Ovary (tissue), 9 donors: ENCODE measurements around the gene INHBC. TPM values are rescaled to one million over a fixed set of nuclear protein-coding genes. Genes with fewer than 3 reads are reported as not detected.

ENCODE experiments used
- DNase-seq, 5 donors: peaks; one replicate each; pipeline ENCODE4 v3.0.0-alpha.2; 2019 to 2020
- H3K27ac ChIP-seq, 2 donors: fragments of 200-600 bp; one replicate each; pipeline versions ENCODE4 v1.5.1 to v1.8.0; 2019 to 2022
- H3K27me3 ChIP-seq: fragments of 200-600 bp; one replicate; pipeline ENCODE4 v1.8.0; 2022
- H3K36me3 ChIP-seq: fragments of 200-600 bp; sonication (generic); one replicate; pipeline ENCODE4 v1.5.1; 2019
- H3K4me1 ChIP-seq: one replicate; pipeline ENCODE4 v1.8.1; 2013; ENCODE audit warnings: mild to moderate bottlenecking, moderate library complexity; ENCODE audit not compliant: insufficient read depth
- H3K4me3 ChIP-seq: fragments of 200-600 bp; sonication (generic); one replicate; pipeline ENCODE4 v1.5.1; 2017
- H3K9me3 ChIP-seq, 2 donors: fragments of 200-600 bp in 1 of 2; sonication (generic) in 1 of 2; one replicate each; pipeline versions ENCODE4 v1.5.1 to v1.8.1; 2013 to 2019; ENCODE audit warnings: mild to moderate bottlenecking in 1 of 2, moderate library complexity in 1 of 2
- EP300 ChIP-seq: sonication (generic); formaldehyde crosslinking; IDR thresholded peaks from one replicate; pipeline ENCODE4 v1.6.1; 2017; ENCODE audit warnings: antibody characterized with exemption
- POLR2A ChIP-seq: fragments of 450-650 bp; IDR thresholded peaks from one replicate; pipeline ENCODE4 v1.6.1; 2017; ENCODE audit warnings: antibody characterized with exemption, mild to moderate bottlenecking, moderate library complexity
- WGBS, 3 donors: extraction: QIAGEN DNeasy Blood & Tissue Kit in 1 of 3; methylation state at CpG; one replicate each; pipeline versions ENCODE4 v1.1.5 to v1.1.7; 2013 to 2017; 5-methylcytosine and 5-hydroxymethylcytosine counted together
- intact Hi-C, 4 donors: fragments of 100-400 bp; cut with DNase I; formaldehyde crosslinking; loops; one replicate each; pipeline versions ENCODE4 v1.11.0 to v1.15.1; 2022 to 2023
- polyA plus RNA-seq, 2 donors: library from polyadenylated mRNA; stranded (reverse); fragments of 200-250 nt in 1 of 2; fragments of 350-450 nt in 1 of 2; fragmentation: Illumina TruSeq in 1 of 2; extraction: RNeasy Lipid Tissue Mini Kit (QIAGEN cat#74804) in 1 of 2; gene quantifications; one replicate each; pipeline ENCODE4 v1.2.3, GENCODE V29; 2013 to 2014
- total RNA-seq, 7 donors: library from RNA; depleted of rRNA in 2 of 7; stranded (reverse); fragments of >200 nt in 2 of 7; fragmentation: NEBNext Ultra II Directional in 3 of 7; extraction: Animal tissue kit (Norgen Biotek cat#: 25700) in 3 of 7; gene quantifications; one replicate each; pipeline versions ENCODE4 v1.1.0 to v1.2.4, GENCODE V29; 2016 to 2023
- TF ChIP-seq, protein P1 (sequence below), 3 donors: fragments of 450-650 bp in 2 of 3; fragments of 200-600 bp in 1 of 3; IDR thresholded peaks; one replicate each; pipeline versions ENCODE4 v1.5.1 to v1.8.0; 2016 to 2022; ENCODE audit warnings: antibody characterized with exemption in 3 of 3, mild to moderate bottlenecking in 1 of 3
- donor health status: DM: no; HTN: no; CAD: no; lungs with moderate emphysema.
- donor health status: DM: no; HTN: no; CAD: no.
- donor health status: Bipolar disorder and iron deficiency.
- donor health status: DM: yes; HTN: yes; CAD: no.
- donor health status: DM: no; HTN: no; CAD: no.
- donor health status: DM: yes; HTN: yes; CAD: no.

The INHBC gene
- total and polyA plus RNA-seq, 9 donors, result 0.07 to 0.27 (median 0.12) TPM; not detected in 5

DNA sequence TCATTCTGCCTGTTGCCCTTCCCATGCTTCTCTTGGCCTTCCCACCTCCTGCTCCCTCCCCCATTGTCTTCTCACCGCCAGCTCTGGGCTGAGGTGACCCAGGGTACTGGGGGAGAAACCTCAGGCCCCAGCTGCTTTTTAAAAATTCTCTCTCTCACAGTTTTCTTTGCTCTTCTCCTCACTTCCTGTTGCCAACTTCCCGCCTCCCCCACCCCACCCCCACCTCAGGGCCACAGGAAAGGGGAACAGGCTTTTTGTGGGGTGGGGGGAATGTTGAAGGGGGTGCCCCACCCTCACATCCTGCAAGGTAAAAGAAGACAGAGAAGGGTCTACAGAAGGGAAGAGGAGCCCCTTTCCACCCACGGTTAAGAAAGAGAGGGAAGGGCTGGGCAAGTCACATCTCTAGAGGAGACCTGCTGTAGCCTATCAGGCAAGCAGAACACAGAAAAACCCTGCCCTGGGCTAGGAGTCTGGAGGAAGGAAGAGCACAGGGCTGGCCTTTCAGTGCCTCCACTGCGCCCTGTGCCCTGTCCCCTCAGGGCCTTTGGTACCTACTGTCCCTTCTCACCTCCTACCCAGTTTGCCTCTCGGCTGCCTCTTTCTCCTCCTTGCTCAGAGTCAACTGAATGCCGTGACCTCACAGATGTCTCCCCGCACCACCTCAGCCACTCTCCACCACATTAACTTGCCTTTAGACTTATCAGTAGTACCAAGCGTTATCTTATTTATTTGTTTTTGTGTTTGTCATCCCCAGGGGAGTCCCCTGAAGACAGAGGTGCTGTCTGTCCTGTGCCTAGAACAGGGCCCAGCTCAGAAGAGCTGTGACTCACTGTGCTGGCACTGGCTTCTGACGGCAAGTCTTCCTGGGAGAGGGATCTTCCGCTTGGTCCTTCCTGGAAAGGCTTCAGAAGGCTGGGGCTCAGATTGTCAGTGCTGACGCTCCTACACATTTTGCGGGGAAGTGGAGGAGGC is 43.4 kb downstream of the INHBC start:
- H3K36me3 ChIP-seq, result no peaks in the 10 kb centered on the region
- TF ChIP-seq POLR2A (no peak), EP300 (no peak)
- TF ChIP-seq, protein P1, sequence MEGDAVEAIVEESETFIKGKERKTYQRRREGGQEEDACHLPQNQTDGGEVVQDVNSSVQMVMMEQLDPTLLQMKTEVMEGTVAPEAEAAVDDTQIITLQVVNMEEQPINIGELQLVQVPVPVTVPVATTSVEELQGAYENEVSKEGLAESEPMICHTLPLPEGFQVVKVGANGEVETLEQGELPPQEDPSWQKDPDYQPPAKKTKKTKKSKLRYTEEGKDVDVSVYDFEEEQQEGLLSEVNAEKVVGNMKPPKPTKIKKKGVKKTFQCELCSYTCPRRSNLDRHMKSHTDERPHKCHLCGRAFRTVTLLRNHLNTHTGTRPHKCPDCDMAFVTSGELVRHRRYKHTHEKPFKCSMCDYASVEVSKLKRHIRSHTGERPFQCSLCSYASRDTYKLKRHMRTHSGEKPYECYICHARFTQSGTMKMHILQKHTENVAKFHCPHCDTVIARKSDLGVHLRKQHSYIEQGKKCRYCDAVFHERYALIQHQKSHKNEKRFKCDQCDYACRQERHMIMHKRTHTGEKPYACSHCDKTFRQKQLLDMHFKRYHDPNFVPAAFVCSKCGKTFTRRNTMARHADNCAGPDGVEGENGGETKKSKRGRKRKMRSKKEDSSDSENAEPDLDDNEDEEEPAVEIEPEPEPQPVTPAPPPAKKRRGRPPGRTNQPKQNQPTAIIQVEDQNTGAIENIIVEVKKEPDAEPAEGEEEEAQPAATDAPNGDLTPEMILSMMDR (IDR thresholded peaks at IDR 0.05), result no peak
- no peak overlapping the region for H3K4me3 ChIP-seq
- no peak for DNase-seq
- H3K27ac ChIP-seq, result no peak overlapping the region
- 45 to 48% (median 46%) methylated on average over 12 of the region's 12 CpGs for WGBS, 3 donors
- intact Hi-C loops, result no loop called here
- peaks cover 7% of the 10 kb centered on the region for H3K4me1 ChIP-seq
- H3K27me3 ChIP-seq, result no peaks in the 10 kb centered on the region
- H3K9me3 ChIP-seq, result no peaks in the 10 kb centered on the region

GRCh38 chr12:57479043-57479375 is 44.4 kb downstream of the INHBC start:
- no peak for DNase-seq

GRCh38 chr12:57479376-57480115 is 45.0 kb downstream of the INHBC start, which contains the start of gene ARHGAP9:
Gene ARHGAP9, minus strand, starts transcription at chr12:57479866. Its CDS starts 460 bp downstream, at chr12:57479406.
- 69 to 78% (median 75%) methylated on average over 6 of the region's 6 CpGs for WGBS, 3 donors
- intact Hi-C loops, result no loop called here
- TF ChIP-seq, protein P1 (IDR thresholded peaks at IDR 0.05), result no peak
- no peak for TF ChIP-seq POLR2A
- no peak for TF ChIP-seq EP300
- Histone ChIP-seq H3K9me3 (no peaks in the 10 kb centered on the region), H3K27ac (no peak within 1 kb of the TSS), H3K27me3 (no peaks in the 10 kb centered on the region), H3K4me1 (peaks cover 7% of the 10 kb centered on the region), H3K4me3 (no peak within 1 kb of the TSS), H3K36me3 (no peaks in the 10 kb centered on the region)
- DNase-seq, result no peak

More at GRCh38 chr12:57479043-57479375, 44.4 kb downstream of the INHBC start:
- H3K27me3 ChIP-seq, result no peaks in the 10 kb centered on the region
- 68 to 79% (median 75%) methylated on average over 10 of the region's 10 CpGs for WGBS, 3 donors
- H3K27ac ChIP-seq, result no peak overlapping the region
- intact Hi-C loops, result no loop called here
- no peaks in the 10 kb centered on the region for H3K36me3 ChIP-seq
- H3K4me3 ChIP-seq, result no peak overlapping the region
- peaks cover 7% of the 10 kb centered on the region for H3K4me1 ChIP-seq
- H3K9me3 ChIP-seq, result no peaks in the 10 kb centered on the region
- no peak for TF ChIP-seq POLR2A
- no peak for TF ChIP-seq EP300
- TF ChIP-seq, protein P1 (IDR thresholded peaks at IDR 0.05), result no peak

DNA sequence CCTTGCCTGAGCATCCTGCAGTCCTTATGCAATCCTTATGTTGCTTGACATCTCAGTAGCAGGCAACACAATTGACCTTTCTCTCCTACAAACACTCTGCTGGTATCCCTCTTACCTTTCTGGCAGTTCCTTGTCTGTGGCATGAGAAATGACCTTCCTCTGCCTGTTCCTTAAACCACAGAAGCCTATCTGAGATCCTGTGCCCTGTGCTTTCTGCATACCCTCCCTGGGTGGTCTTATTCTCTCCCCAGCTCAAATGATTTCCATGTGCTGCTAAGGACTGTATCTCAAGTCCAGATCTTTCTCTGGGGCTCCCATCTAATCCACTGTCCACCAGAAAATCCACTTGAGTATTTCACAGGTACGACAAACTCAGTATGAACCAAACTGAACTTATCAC is 47.1 kb downstream of the INHBC start:
- no peak overlapping the region for H3K4me3 ChIP-seq
- no peak overlapping the region for H3K27ac ChIP-seq
- H3K36me3 ChIP-seq, result no peaks in the 10 kb centered on the region
- no peak for DNase-seq
- WGBS, 3 donors, result 76 to 84% (median 82%) methylated on average over 1 of the region's 1 CpG
- no peak for TF ChIP-seq EP300
- TF ChIP-seq, protein P1 (IDR thresholded peaks at IDR 0.05), result no peak
- no peak for TF ChIP-seq POLR2A
- no peaks in the 10 kb centered on the region for H3K9me3 ChIP-seq
- H3K27me3 ChIP-seq, result no peaks in the 10 kb centered on the region
- H3K4me1 ChIP-seq, result no peaks in the 10 kb centered on the region
- intact Hi-C loops, result no loop called here
